ENCODE results near the gene WNT11. TPM values are rescaled to one million over a fixed set of nuclear protein-coding genes. Genes with fewer than 3 reads are reported as not detected.

The WNT11 gene
- total RNA-seq, 6 experiments from 2014 or later = not detected

- Mint-ChIP-seq H3K4me1 (ENCODE audit: low read depth) (peaks cover 15% of the 10 kb centered on the region), H3K9me3 (no peaks in the 10 kb centered on the region), H3K36me3 (ENCODE audit: low read depth) (no peaks in the 10 kb centered on the region), H3K27ac (peak overlapping the region; percentile 95), H3K4me3 (peak overlapping the region; percentile 99), H3K27me3 (ENCODE audit: insufficient read depth) (peaks cover 17% of the 10 kb centered on the region)
- no peak for DNase-seq
- no peak for TF ChIP-seq CTCF (IDR thresholded peaks at IDR 0.05)
These were observed 28.3 kb upstream of the WNT11 start for GRCh38 chr11:76234416-76235232.

- Mint-ChIP-seq H3K27ac (no peak overlapping the region), H3K4me1 (ENCODE audit: low read depth) (peaks cover 15% of the 10 kb centered on the region), H3K36me3 (ENCODE audit: low read depth) (no peaks in the 10 kb centered on the region), H3K9me3 (no peaks in the 10 kb centered on the region), H3K27me3 (ENCODE audit: insufficient read depth) (peaks cover 17% of the 10 kb centered on the region), H3K4me3 (no peak overlapping the region)
- DNase-seq = no peak
- no peak for TF ChIP-seq CTCF (IDR thresholded peaks at IDR 0.05)
These were observed 27.7 kb upstream of the WNT11 start for GRCh38 chr11:76234021-76234415.

GRCh38 chr11:76233196-76233921, 27.1 kb upstream of the WNT11 start:
- TF ChIP-seq CTCF (IDR thresholded peaks at IDR 0.05) = no peak
- peak overlapping the region; percentile 8; the same call in 1 of the 2 replicates for H3K27ac Mint-ChIP-seq

GRCh38 chr11:76232026-76232665, 25.8 kb upstream of the WNT11 start:
- no peak overlapping the region for H3K4me3 Mint-ChIP-seq
- H3K27ac Mint-ChIP-seq = no peak overlapping the region
- no peak for DNase-seq
- TF ChIP-seq CTCF (IDR thresholded peaks at IDR 0.05) = no peak
- H3K36me3 Mint-ChIP-seq (ENCODE audit: low read depth) = no peaks in the 10 kb centered on the region
- peaks cover 15% of the 10 kb centered on the region for H3K4me1 Mint-ChIP-seq (ENCODE audit: low read depth)
- peaks cover 26% of the 10 kb centered on the region for H3K27me3 Mint-ChIP-seq (ENCODE audit: insufficient read depth)
- no peaks in the 10 kb centered on the region for H3K9me3 Mint-ChIP-seq

More at GRCh38 chr11:76233196-76233921, 27.1 kb upstream of the WNT11 start:
- H3K4me1 Mint-ChIP-seq (ENCODE audit: low read depth) = peaks cover 15% of the 10 kb centered on the region
- peaks cover 22% of the 10 kb centered on the region for H3K27me3 Mint-ChIP-seq (ENCODE audit: insufficient read depth)
- H3K9me3 Mint-ChIP-seq = no peaks in the 10 kb centered on the region
- DNase-seq = no peak
- H3K36me3 Mint-ChIP-seq (ENCODE audit: low read depth) = no peaks in the 10 kb centered on the region
- no peak overlapping the region for H3K4me3 Mint-ChIP-seq

GRCh38 chr11:76231121-76231738, 24.9 kb upstream of the WNT11 start:
- TF ChIP-seq CTCF (IDR thresholded peaks at IDR 0.05) = no peak
- no peak for DNase-seq
- H3K4me3 Mint-ChIP-seq = no peak overlapping the region
- H3K4me1 Mint-ChIP-seq (ENCODE audit: low read depth) = peaks cover 6% of the 10 kb centered on the region
- no peak overlapping the region for H3K27ac Mint-ChIP-seq
- no peaks in the 10 kb centered on the region for H3K9me3 Mint-ChIP-seq
- H3K27me3 Mint-ChIP-seq (ENCODE audit: insufficient read depth) = peaks cover 26% of the 10 kb centered on the region
- no peaks in the 10 kb centered on the region for H3K36me3 Mint-ChIP-seq (ENCODE audit: low read depth)

Measured in HFFc6 (cell line).